Measurements from ENCODE around the gene PPAT.

PPAT gene

GRCh38 chr4:56445699-56446098, 10.3 kb upstream of the PPAT start:
- Histone ChIP-seq H3K36me3 (no peaks in the 10 kb centered on the region), H3K27ac (no peak overlapping the region), H3K4me1 (ENCODE audit: control insufficient read depth in 1 of 2, insufficient read depth in 1 of 2, low read depth in 1 of 2, low read length in 1 of 2) (no peaks in the 10 kb centered on the region), H3K9me3 (no peaks in the 10 kb centered on the region), H3K27me3 (no peaks in the 10 kb centered on the region), H3K4me3 (ENCODE audit: low read depth in 1 of 2, low read length in 1 of 2) (no peak overlapping the region)
- TF ChIP-seq CTCF (IDR thresholded peaks at IDR 0.05), result no peak

GRCh38 chr4:56444719-56445118, 9.3 kb upstream of the PPAT start:
- Histone ChIP-seq H3K27me3 (no peaks in the 10 kb centered on the region), H3K4me1 (ENCODE audit: control insufficient read depth in 1 of 2, insufficient read depth in 1 of 2, low read depth in 1 of 2, low read length in 1 of 2) (no peaks in the 10 kb centered on the region), H3K36me3 (no peaks in the 10 kb centered on the region), H3K27ac (no peak overlapping the region), H3K4me3 (ENCODE audit: low read depth in 1 of 2, low read length in 1 of 2) (no peak overlapping the region), H3K9me3 (no peaks in the 10 kb centered on the region)
- TF ChIP-seq CTCF (IDR thresholded peaks at IDR 0.05), result no peak

GRCh38 chr4:56440983-56441382, 5.6 kb upstream of the PPAT start:
- Histone ChIP-seq H3K27ac (no peak overlapping the region), H3K9me3 (no peaks in the 10 kb centered on the region), H3K4me3 (ENCODE audit: low read depth in 1 of 2, low read length in 1 of 2) (no peak overlapping the region), H3K4me1 (ENCODE audit: control insufficient read depth in 1 of 2, insufficient read depth in 1 of 2, low read depth in 1 of 2, low read length in 1 of 2) (peaks cover 19% of the 10 kb centered on the region in 2 experiments), H3K36me3 (no peaks in the 10 kb centered on the region), H3K27me3 (peaks cover 11% of the 10 kb centered on the region)
- TF ChIP-seq CTCF (IDR thresholded peaks at IDR 0.05), result no peak

- Histone ChIP-seq H3K4me1 (ENCODE audit: control insufficient read depth in 1 of 2, insufficient read depth in 1 of 2, low read depth in 1 of 2, low read length in 1 of 2) (peaks cover 33 to 37% of the 10 kb centered on the region in 2 experiments), H3K27me3 (peaks cover 11% of the 10 kb centered on the region), H3K4me3 (ENCODE audit: low read depth in 1 of 2, low read length in 1 of 2) (no peak overlapping the region), H3K27ac (no peak overlapping the region), H3K36me3 (no peaks in the 10 kb centered on the region), H3K9me3 (no peaks in the 10 kb centered on the region)
- TF ChIP-seq CTCF (IDR thresholded peaks at IDR 0.05), result no peak
These were observed 3.4 kb upstream of the PPAT start for GRCh38 chr4:56438766-56439165.

GRCh38 chr4:56434599-56435139, 746 bp downstream of the PPAT start:
- no peaks in the 10 kb centered on the region for H3K36me3 ChIP-seq
- no peaks in the 10 kb centered on the region for H3K9me3 ChIP-seq
- H3K4me3 ChIP-seq (ENCODE audit: low read depth in 1 of 2, low read length in 1 of 2), result peak overlapping the region; percentile 67 to 89
- no peak for TF ChIP-seq CTCF (IDR thresholded peaks at IDR 0.05)
- peaks cover 33 to 37% of the 10 kb centered on the region in 2 experiments for H3K4me1 ChIP-seq (ENCODE audit: control insufficient read depth in 1 of 2, insufficient read depth in 1 of 2, low read depth in 1 of 2, low read length in 1 of 2)
- peaks cover 11% of the 10 kb centered on the region for H3K27me3 ChIP-seq
- H3K27ac ChIP-seq, result peak overlapping the region; percentile 87

- H3K4me1 ChIP-seq (ENCODE audit: control insufficient read depth in 1 of 2, insufficient read depth in 1 of 2, low read depth in 1 of 2, low read length in 1 of 2), result peaks cover 33 to 37% of the 10 kb centered on the region in 2 experiments
- no peak for TF ChIP-seq CTCF (IDR thresholded peaks at IDR 0.05)
- peaks cover 11% of the 10 kb centered on the region for H3K27me3 ChIP-seq
- no peak overlapping the region for H3K27ac ChIP-seq
- no peaks in the 10 kb centered on the region for H3K36me3 ChIP-seq
- no peaks in the 10 kb centered on the region for H3K9me3 ChIP-seq
- no peak overlapping the region for H3K4me3 ChIP-seq (ENCODE audit: low read depth in 1 of 2, low read length in 1 of 2)
These were observed 2.1 kb downstream of the PPAT start for GRCh38 chr4:56433280-56433679.

Measured in neutrophil (primary cell).